Measurements from ENCODE around the gene S100A11. TPM values are rescaled to one million over a fixed set of nuclear protein-coding genes. Genes with fewer than 3 reads are reported as not detected.
A peak's percentile ranks its signal among the peaks of the same experiment; 100 is the strongest.
"Not testable (repeated sequence)": the region's sequence is repeated elsewhere in the genome, so short reads cannot be mapped to it uniquely, and the experiment has no call there.

S100A11 gene
- polyA plus RNA-seq (2013, experiment 1 of 2) = 847 TPM
- 867 TPM for polyA plus RNA-seq (2013, experiment 2 of 2)

GRCh38 chr1:152036267-152037216, at the start of gene S100A11:
Gene S100A11 (minus strand): TSS chr1:152037004. CDS start chr1:152036915, 89 bp downstream.
- H4K5ac ChIP-seq (ENCODE audit: low read length) = no peak within 1 kb of the TSS
- peaks cover 6% of the 10 kb centered on the region for H3K79me1 ChIP-seq (ENCODE audit: low read length)
- no peak within 1 kb of the TSS for H3K23ac ChIP-seq (ENCODE audit: low read length)
- 100% methylated on average over 1 of the region's 53 CpGs for WGBS (ENCODE audit: extremely low coverage, insufficient coverage, low lambda C conversion rate)
- peak; percentile 90 for DNase-seq
- no peak within 1 kb of the TSS for H2BK120ac ChIP-seq (ENCODE audit: low read depth, low read length)
- H3K56ac ChIP-seq (ENCODE audit: low read length) = peak within 1 kb of the TSS; percentile 99
- peak within 1 kb of the TSS; percentile 60 for H3K4ac ChIP-seq (ENCODE audit: low read depth, low read length)
- H3K27ac ChIP-seq (ENCODE audit: low read depth, low read length) = peak within 1 kb of the TSS; percentile 99
- peak within 1 kb of the TSS; percentile 89 for H3K4me3 ChIP-seq (ENCODE audit: low read length)
- H3K4me2 ChIP-seq (ENCODE audit: low read length) = peak within 1 kb of the TSS; percentile 68
- peaks cover 3% of the 10 kb centered on the region for H3K4me1 ChIP-seq (ENCODE audit: control insufficient read depth, low read depth, low read length)
- peak within 1 kb of the TSS; percentile 96 for H3K18ac ChIP-seq (ENCODE audit: low read length)
- no peak within 1 kb of the TSS for H2AK5ac ChIP-seq (ENCODE audit: low read length)
- H4K8ac ChIP-seq (ENCODE audit: low read depth, low read length) = peak within 1 kb of the TSS; percentile 83
- peak within 1 kb of the TSS; percentile 79 for H2BK5ac ChIP-seq (ENCODE audit: low read length)
- peak within 1 kb of the TSS; percentile 27 for H2BK15ac ChIP-seq (replicated peaks; ENCODE audit: low read depth)
- peak within 1 kb of the TSS; percentile 99 for H3K9ac ChIP-seq (ENCODE audit: low read length)
- H3K36me3 ChIP-seq (ENCODE audit: control insufficient read depth, insufficient read depth, low read length) = peaks cover 12% of the 10 kb centered on the region
- H3K27me3 ChIP-seq (ENCODE audit: insufficient read depth, low read length, poor library complexity) = no peaks in the 10 kb centered on the region
- peaks cover 6% of the 10 kb centered on the region for H3K79me2 ChIP-seq (ENCODE audit: control insufficient read depth, insufficient read depth, low read length)

DNA sequence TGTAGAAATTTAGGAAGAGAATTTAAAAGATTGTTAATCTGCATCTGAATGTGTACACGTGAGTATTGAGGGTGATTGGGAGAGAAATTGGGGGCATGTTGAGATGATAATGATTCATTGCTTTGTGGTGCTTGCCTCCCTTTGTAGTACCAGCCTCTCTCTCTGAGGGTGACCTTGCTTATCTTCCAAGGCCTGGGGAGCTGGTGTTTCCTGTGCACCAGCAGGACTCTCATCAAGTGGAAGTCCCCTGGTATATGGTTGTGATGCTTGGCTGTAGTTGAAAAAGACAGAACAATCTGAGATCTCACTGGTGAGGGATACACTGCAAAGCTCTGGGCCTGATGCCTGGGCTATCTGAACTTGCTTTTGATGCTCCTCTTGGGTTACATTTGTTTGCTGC, 48.0 kb upstream of the S100A11 start:
- Histone ChIP-seq H2BK120ac (ENCODE audit: low read depth, low read length) (no peak overlapping the region), H3K27ac (ENCODE audit: low read depth, low read length) (no peak overlapping the region), H3K79me2 (ENCODE audit: control insufficient read depth, insufficient read depth, low read length) (no peaks in the 10 kb centered on the region), H3K4me3 (ENCODE audit: low read length) (no peak overlapping the region), H2BK15ac (replicated peaks; ENCODE audit: low read depth) (no peak overlapping the region), H2BK5ac (ENCODE audit: low read length) (no peak overlapping the region), H3K79me1 (ENCODE audit: low read length) (no peaks in the 10 kb centered on the region), H3K56ac (ENCODE audit: low read length) (no peak overlapping the region), H3K36me3 (ENCODE audit: control insufficient read depth, insufficient read depth, low read length) (no peaks in the 10 kb centered on the region), H4K5ac (ENCODE audit: low read length) (no peak overlapping the region), H3K9ac (ENCODE audit: low read length) (no peak overlapping the region), H3K4me1 (ENCODE audit: control insufficient read depth, low read depth, low read length) (no peaks in the 10 kb centered on the region), H3K4me2 (ENCODE audit: low read length) (no peak overlapping the region), H3K18ac (ENCODE audit: low read length) (no peak overlapping the region), H2AK5ac (ENCODE audit: low read length) (no peak overlapping the region), H3K4ac (ENCODE audit: low read depth, low read length) (no peak overlapping the region), H3K23ac (ENCODE audit: low read length) (no peak overlapping the region), H4K8ac (ENCODE audit: low read depth, low read length) (no peak overlapping the region), H3K27me3 (ENCODE audit: insufficient read depth, low read length, poor library complexity) (no peaks in the 10 kb centered on the region)
- no peak for DNase-seq
- 100% methylated on average over 1 of the region's 1 CpG for whole genome bisulfite sequencing (ENCODE audit: extremely low coverage, insufficient coverage, low lambda C conversion rate)

- not testable (repeated sequence) for H3K27me3 ChIP-seq (ENCODE audit: insufficient read depth, low read length, poor library complexity); H3K27ac ChIP-seq (ENCODE audit: low read depth, low read length); H2BK15ac ChIP-seq (replicated peaks; ENCODE audit: low read depth); H3K79me1 ChIP-seq (ENCODE audit: low read length); H3K4me1 ChIP-seq (ENCODE audit: control insufficient read depth, low read depth, low read length); H3K4me2 ChIP-seq (ENCODE audit: low read length); H2BK120ac ChIP-seq (ENCODE audit: low read depth, low read length); H2AK5ac ChIP-seq (ENCODE audit: low read length); H2BK5ac ChIP-seq (ENCODE audit: low read length); H3K36me3 ChIP-seq (ENCODE audit: control insufficient read depth, insufficient read depth, low read length); H3K9ac ChIP-seq (ENCODE audit: low read length); H3K79me2 ChIP-seq (ENCODE audit: control insufficient read depth, insufficient read depth, low read length); H3K4me3 ChIP-seq (ENCODE audit: low read length); H4K8ac ChIP-seq (ENCODE audit: low read depth, low read length); H3K4ac ChIP-seq (ENCODE audit: low read depth, low read length); H4K5ac ChIP-seq (ENCODE audit: low read length); DNase-seq; H3K23ac ChIP-seq (ENCODE audit: low read length); H3K56ac ChIP-seq (ENCODE audit: low read length); H3K18ac ChIP-seq (ENCODE audit: low read length)
- WGBS (ENCODE audit: extremely low coverage, insufficient coverage, low lambda C conversion rate) = no CpG with 5 or more reads among the region's 17 CpGs
These were observed 44.2 kb upstream of the S100A11 start for GRCh38 chr1:152081026-152081425.

DNA sequence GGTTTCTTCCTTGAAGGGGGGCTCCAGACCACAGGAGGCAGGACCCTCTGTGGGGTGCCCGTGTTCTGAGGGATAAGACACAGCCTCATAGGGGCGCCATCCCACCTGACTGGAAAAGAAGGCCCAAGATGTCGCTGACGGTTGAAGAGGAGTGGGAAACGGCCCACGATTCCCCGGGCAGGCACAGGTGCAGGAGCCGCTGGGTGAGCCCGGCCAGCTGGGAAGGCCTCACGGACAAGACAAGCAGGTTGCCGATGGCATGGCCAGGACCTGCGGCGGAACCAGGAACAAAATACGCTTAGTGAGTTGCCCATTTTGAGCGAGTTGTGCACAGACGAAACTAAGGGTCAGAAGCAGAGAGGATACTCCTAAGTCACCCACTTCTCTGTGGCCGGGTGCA, 43.7 kb upstream of the S100A11 start:
- H3K36me3 ChIP-seq (ENCODE audit: control insufficient read depth, insufficient read depth, low read length) = not testable (repeated sequence)

DNA sequence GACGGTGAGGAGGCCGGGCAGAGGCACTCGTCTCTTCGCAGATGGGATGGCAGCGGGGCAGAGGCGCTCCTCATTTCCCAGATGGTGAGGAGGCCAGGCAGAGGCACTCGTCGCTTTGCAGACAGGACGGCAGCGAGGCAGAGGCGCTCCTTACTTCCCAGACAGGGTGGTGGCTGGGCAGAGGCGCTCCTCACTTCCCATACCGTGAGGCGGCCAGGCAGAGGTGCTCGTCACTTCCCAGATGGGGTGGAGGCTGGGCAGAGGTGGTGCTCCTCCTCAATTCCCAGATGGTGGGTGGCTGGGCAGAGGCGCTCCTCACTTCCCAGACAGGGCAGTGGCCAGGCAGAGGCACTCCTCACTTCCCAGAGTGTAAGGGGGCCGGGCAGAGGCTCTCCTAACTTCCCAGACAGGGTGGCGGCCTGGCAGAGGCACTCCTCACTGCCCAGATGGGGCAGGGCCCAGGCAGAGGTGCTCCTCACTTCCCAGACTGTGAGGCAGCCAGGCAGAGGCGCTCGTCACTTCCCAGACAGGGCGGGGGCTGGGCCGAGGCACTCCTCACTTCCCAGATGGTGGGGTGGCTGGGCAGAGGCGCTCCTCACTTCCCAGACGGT, 42.1 kb upstream of the S100A11 start:
- H3K23ac ChIP-seq (ENCODE audit: low read length) = no peak overlapping the region
- WGBS (ENCODE audit: extremely low coverage, insufficient coverage, low lambda C conversion rate) = no CpG with 5 or more reads among the region's 24 CpGs
- H3K36me3 ChIP-seq (ENCODE audit: control insufficient read depth, insufficient read depth, low read length) = no peaks in the 10 kb centered on the region
- no peaks in the 10 kb centered on the region for H3K79me1 ChIP-seq (ENCODE audit: low read length)
- no peak overlapping the region for H2BK5ac ChIP-seq (ENCODE audit: low read length)
- no peak overlapping the region for H3K56ac ChIP-seq (ENCODE audit: low read length)
- H4K8ac ChIP-seq (ENCODE audit: low read depth, low read length) = no peak overlapping the region
- no peak for DNase-seq
- no peak overlapping the region for H3K4ac ChIP-seq (ENCODE audit: low read depth, low read length)
- no peak overlapping the region for H3K18ac ChIP-seq (ENCODE audit: low read length)
- no peak overlapping the region for H3K4me3 ChIP-seq (ENCODE audit: low read length)
- no peak overlapping the region for H4K5ac ChIP-seq (ENCODE audit: low read length)
- no peak overlapping the region for H3K9ac ChIP-seq (ENCODE audit: low read length)
- no peak overlapping the region for H2BK120ac ChIP-seq (ENCODE audit: low read depth, low read length)
- H2AK5ac ChIP-seq (ENCODE audit: low read length) = no peak overlapping the region
- H3K79me2 ChIP-seq (ENCODE audit: control insufficient read depth, insufficient read depth, low read length) = no peaks in the 10 kb centered on the region
- no peak overlapping the region for H2BK15ac ChIP-seq (replicated peaks; ENCODE audit: low read depth)
- H3K27me3 ChIP-seq (ENCODE audit: insufficient read depth, low read length, poor library complexity) = no peaks in the 10 kb centered on the region
- H3K4me2 ChIP-seq (ENCODE audit: low read length) = no peak overlapping the region
- H3K27ac ChIP-seq (ENCODE audit: low read depth, low read length) = no peak overlapping the region
- no peaks in the 10 kb centered on the region for H3K4me1 ChIP-seq (ENCODE audit: control insufficient read depth, low read depth, low read length)

More for the DNA sequence above, 43.7 kb upstream of the S100A11 start:
- H3K79me2 ChIP-seq (ENCODE audit: control insufficient read depth, insufficient read depth, low read length); H2BK5ac ChIP-seq (ENCODE audit: low read length); DNase-seq; H3K18ac ChIP-seq (ENCODE audit: low read length); H3K4ac ChIP-seq (ENCODE audit: low read depth, low read length); H3K79me1 ChIP-seq (ENCODE audit: low read length); H3K23ac ChIP-seq (ENCODE audit: low read length); H2BK120ac ChIP-seq (ENCODE audit: low read depth, low read length); H3K9ac ChIP-seq (ENCODE audit: low read length); H4K5ac ChIP-seq (ENCODE audit: low read length); H3K4me1 ChIP-seq (ENCODE audit: control insufficient read depth, low read depth, low read length); H3K4me3 ChIP-seq (ENCODE audit: low read length); H3K27me3 ChIP-seq (ENCODE audit: insufficient read depth, low read length, poor library complexity); H3K56ac ChIP-seq (ENCODE audit: low read length); H2AK5ac ChIP-seq (ENCODE audit: low read length); H4K8ac ChIP-seq (ENCODE audit: low read depth, low read length); H3K27ac ChIP-seq (ENCODE audit: low read depth, low read length); H2BK15ac ChIP-seq (replicated peaks; ENCODE audit: low read depth); H3K4me2 ChIP-seq (ENCODE audit: low read length): not testable (repeated sequence)
- no CpG with 5 or more reads among the region's 17 CpGs for WGBS (ENCODE audit: extremely low coverage, insufficient coverage, low lambda C conversion rate)
